ENCODE measurements around the gene SEMA3C. TPM values are rescaled to one million over a fixed set of nuclear protein-coding genes. Genes with fewer than 3 reads are reported as not detected.

SEMA3C gene
- total RNA-seq, 1 donor from 2014 or later: 60.8 TPM

DNA sequence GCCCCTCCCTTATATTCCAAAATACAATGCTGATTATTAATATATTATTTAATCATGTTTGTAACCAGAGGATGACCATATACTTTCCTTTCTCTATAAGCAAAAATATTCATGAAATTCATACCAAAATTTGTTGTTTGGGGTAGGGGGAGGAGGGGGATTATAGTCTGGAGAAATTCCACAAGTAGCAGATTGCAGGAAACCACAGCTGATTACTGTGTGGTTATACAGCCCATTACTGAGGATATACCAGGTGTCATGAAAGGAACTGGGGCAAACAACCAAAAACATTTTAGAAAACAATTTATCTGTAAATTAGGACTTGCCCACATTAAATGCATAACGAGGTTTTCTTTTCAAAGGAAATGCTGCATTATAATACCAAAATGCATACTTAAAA lies 50.3 kb downstream of the SEMA3C start:
- intact Hi-C loops (cut with DNase I): no loop called here
- no peak for DNase-seq (ENCODE audit: low spot score)

DNA sequence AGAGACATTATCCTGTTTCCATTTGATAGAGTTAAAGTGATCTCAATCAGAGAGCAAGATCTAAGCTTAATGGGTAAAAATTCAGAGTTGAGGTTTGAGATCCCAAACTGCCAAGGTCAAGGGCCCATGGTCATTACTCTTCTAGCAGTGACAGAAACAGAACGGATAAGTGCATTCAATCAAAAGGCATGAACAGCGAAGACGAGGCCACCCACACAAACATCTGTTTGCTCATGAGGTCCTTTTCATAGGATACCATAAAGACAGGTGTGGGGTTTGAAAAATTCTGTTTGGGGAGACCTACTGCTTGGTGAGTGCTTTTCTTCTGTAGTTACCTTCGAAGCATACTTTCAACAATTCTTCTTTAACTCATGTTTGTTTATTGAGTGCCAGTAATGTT lies 58.3 kb downstream of the SEMA3C start:
- no peak for DNase-seq (ENCODE audit: low spot score)
- intact Hi-C loops (cut with DNase I): no loop called here

GRCh38 chr7:80859272-80859970 lies 59.4 kb downstream of the SEMA3C start:
- intact Hi-C loops (cut with DNase I): no loop called here
- DNase-seq (ENCODE audit: low spot score): no peak

DNA sequence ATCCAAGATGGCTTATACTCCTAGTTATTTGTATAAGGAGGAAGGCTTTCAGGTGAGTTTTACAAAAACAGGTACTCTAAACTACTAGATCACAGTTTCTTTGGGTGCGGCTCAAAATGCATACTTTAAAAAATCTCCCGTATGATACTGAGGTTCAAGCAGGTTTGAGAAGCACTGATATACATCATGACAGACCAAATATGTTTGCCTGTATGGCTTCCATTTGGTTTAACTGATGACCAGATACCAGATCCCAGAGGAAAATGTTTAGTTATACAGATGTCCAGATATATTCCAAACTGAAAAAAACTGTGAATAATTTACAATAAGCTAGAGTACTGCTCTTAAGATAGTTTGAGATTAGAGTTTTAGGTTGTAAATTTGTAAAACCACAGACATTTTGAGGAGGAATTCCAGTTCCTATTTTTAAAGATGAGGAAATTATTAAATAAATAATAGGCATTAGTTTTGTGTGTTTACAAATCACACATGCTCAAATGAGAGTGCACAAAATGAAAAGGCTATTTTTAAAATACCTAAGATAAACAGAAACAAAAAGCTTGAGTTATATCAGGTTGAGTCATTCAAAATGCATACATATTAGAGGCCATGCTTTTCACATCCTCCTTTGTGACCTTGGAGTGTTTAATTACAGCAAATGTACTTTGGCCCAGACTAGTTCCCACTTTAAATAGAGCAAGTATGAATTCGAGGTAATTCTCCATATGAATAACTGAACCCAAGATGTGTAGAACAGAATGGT lies 60.5 kb downstream of the SEMA3C start:
- no peak for DNase-seq (ENCODE audit: low spot score)
- intact Hi-C loops (cut with DNase I): no loop called here

GRCh38 chr7:80856769-80857168 lies 62.1 kb downstream of the SEMA3C start:
- intact Hi-C loops (cut with DNase I): no loop called here
- DNase-seq (ENCODE audit: low spot score): no peak

GRCh38 chr7:80851896-80852476 lies 66.9 kb downstream of the SEMA3C start:
- DNase-seq (ENCODE audit: low spot score): no peak
- intact Hi-C loops (cut with DNase I): no loop called here

DNA sequence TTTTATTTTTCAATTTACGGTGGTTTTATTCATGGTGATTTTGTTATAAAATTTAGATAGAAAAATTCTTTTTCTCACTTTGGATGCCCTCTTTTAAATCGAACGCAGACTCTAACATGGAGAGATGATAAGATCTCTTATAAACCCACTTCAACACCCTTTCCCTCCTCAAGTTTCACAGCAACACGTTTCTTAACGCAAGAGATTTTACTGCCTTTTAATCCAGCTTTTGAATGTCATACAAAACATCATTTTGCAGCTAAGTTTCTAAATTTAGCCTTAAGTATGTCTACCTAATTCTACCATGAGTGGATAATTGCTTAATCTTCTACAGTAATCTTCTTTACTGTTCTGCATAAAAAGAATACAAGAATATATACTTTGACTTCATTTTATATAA lies 70.0 kb downstream of the SEMA3C start:
- DNase-seq (ENCODE audit: low spot score): no peak
- intact Hi-C loops (cut with DNase I): no loop called here

DNA sequence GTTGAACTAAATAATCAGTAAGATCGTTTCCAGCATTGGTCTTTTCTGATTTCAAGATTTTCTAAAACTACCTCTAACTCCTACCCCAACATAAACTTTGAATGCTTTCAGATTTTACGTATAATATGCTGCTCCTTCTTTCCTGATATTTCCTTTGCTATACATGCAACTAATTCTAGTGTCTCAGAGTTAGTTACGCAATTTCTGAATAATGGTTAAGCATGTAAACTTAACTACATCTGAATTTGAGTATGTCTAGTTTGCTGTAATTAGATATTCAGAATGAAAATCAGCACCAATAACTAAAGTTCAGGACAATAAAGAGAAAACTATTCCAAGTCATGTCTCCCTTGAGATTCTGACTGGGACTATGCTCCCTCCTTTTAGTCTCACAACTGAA lies 71.0 kb downstream of the SEMA3C start:
- intact Hi-C loops (cut with DNase I): no loop called here
- no peak for DNase-seq (ENCODE audit: low spot score)

- DNase-seq (ENCODE audit: low spot score): no peak
- intact Hi-C loops (cut with DNase I): no loop called here
Observed at GRCh38 chr7:80847027-80847426, 71.8 kb downstream of the SEMA3C start.

- intact Hi-C loops (cut with DNase I): no loop called here
- no peak for DNase-seq (ENCODE audit: low spot score)
Observed at GRCh38 chr7:80844916-80845315, 73.9 kb downstream of the SEMA3C start.

DNA sequence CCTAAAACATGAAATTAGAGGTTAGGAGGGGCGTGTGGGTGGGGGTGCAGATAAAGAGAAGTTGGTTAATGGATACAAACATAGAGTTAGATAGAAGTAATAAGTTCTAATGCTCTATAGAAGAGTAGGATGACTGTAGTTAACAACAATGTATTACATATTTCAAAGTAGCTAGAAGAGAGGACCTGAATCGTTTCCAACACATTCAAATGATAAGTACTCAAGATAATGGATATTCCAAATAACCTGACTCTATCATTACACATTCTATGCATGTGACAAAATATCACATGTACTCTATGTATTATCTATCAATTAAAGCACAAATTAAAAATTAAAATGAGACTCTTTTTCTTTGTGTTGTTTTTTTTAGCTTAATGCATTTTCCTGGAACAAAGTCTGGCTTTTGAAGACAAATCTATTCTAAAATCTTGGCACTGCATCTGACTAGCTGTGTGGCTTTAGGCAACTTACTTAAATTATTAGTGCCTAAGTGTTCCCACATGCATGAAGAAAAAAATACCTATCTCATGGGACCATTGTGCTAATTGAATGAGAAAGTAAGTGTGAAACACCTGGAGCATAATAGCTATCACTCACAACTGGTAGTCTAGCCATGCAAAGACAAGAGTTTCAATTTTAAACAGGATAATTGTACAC lies 75.7 kb downstream of the SEMA3C start:
- intact Hi-C loops (cut with DNase I): no loop called here
- DNase-seq (ENCODE audit: low spot score): no peak

DNA sequence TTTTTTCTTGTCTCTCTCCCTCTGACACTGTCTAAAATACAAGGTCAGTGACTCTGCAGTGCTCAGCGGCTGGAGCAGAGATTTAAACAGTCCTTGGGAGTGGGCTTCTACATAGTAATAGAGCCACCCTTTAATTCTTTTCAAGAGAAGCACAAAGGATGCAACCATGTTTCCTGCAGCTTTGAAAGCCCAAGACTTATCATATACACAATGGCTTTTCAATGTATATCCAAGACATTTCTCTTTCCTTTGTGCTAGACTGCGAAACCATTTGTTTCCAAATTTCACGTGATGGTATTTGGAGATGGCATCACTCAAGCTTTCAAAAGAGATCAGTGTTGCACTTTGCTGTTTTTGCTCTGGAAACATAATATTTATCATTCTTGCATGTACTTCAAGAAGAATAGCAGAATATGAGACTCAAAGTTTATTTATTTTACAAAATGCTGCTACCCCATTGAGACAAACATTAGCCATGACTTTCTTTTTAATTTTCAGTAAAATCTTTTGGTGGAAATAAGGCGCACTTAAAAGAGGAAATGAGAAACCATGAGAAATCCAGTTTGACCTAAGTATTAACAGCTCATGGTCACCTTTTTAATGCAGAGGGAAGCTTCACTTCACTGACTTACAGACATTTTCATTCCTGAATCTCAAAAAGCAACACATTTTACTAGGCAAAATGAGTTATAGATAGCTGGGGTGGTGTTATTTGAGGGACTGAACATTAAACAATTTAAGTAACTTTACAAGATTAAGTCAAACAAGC lies 76.6 kb downstream of the SEMA3C start:
- DNase-seq (ENCODE audit: low spot score): no peak

GRCh38 chr7:80841423-80841955 lies 77.4 kb downstream of the SEMA3C start:
- no peak for DNase-seq (ENCODE audit: low spot score)
- intact Hi-C loops (cut with DNase I): no loop called here

More for the DNA sequence above, 76.6 kb downstream of the SEMA3C start:
- intact Hi-C loops (cut with DNase I): no loop called here

DNA sequence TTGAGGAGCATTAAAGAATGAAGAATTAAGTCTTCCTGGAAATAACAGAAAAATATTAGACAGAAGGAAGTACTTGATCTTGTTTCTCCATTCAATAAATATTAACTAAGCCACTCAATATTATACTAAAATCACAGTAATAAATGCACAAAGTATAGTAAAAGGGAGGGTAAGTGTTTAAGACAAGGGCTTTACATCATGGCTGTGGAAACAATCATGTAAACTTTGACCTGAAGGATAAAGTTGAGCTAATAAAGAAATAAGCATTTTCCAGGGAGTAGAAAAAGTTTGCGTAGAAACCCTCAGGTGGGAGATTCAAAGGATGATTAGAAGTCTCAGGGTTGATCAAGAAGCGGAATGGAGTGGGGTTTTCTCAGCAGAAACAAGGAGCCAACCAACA lies 78.2 kb downstream of the SEMA3C start:
- intact Hi-C loops (cut with DNase I): no loop called here
- DNase-seq (ENCODE audit: low spot score): no peak

- no peak for DNase-seq (ENCODE audit: low spot score)
Observed at GRCh38 chr7:80839855-80840254, 79.0 kb downstream of the SEMA3C start.

DNA sequence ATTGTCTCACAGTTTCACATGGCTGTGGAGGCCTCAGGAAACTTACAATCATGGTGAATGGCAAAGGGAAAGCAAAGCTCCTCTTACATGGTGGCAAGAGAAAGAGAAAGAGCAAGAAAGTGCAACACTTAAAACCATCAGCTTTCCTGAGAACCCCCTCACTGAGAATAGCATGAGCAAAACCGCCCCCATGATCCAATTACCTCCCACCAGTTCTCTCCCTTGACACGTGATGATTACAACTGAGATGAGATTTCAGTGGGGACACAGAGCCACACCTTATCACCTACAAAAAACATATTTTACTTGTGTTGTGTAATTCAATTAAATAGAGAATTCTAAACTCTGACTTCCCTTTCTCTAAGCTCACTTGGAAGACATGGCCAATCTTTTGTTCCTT lies 80.2 kb downstream of the SEMA3C start:
- no peak for DNase-seq (ENCODE audit: low spot score)
- intact Hi-C loops (cut with DNase I): no loop called here

More at GRCh38 chr7:80839855-80840254, 79.0 kb downstream of the SEMA3C start:
- intact Hi-C loops (cut with DNase I): no loop called here

DNA sequence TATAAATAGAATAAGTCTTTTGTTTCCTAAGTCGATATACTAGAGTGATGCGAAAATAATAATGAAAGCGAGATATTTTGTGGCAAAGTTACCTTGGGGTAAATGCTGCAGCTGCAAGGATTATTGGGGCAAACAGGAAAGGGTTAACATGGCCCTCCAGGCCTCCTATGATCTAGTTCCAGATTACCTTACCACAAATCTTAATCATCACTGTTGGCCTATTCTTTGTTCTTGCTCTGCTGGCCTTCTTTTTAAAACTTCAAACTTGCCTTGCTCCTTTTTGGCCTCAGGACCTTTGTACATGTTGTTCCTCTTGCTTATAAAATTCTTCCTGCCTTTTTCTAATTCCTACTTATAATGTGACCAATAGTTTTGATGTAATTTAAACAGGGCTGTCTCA lies 81.5 kb downstream of the SEMA3C start:
- no peak for DNase-seq (ENCODE audit: low spot score)
- intact Hi-C loops (cut with DNase I): no loop called here

DNA sequence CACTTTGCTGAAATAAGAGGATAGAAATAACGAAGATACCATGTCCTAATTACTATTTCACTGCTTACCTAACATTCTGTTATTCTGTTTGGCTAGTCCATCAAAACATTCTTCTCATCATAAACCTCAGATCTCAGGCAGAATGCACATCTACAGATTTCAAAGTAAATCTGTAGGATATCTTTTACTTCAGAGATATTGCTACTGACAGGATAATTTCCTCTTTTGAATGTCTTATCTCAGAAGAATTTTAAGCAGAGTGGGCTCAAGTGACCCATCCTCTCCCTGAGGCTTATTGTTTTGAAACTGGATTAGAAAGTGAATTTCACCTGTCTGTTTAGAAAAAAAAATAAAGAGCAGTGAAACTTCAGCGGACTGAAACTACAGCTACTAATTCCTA lies 83.6 kb downstream of the SEMA3C start:
- DNase-seq (ENCODE audit: low spot score): no peak
- intact Hi-C loops (cut with DNase I): no loop called here
